HT-29 (cell line): Measurements from ENCODE around the gene STK16. TPM values are rescaled to one million over a fixed set of nuclear protein-coding genes. Genes with fewer than 3 reads are reported as not detected.
"Not testable (repeated sequence)": the region's sequence is repeated elsewhere in the genome, so short reads cannot be mapped to it uniquely, and the experiment has no call there.

Experiments used
- DNase-seq: peaks from one replicate; pipeline ENCODE4 v3.0.0-alpha.2; 2015; ENCODE audit warnings: low spot score
- total RNA-seq: library from RNA; depleted of rRNA; stranded (reverse); fragments of >200 nt; shearing (Covaris generic); gene quantifications from 2 replicates; pipeline ENCODE4 v1.2.3, GENCODE V29; 2014

Gene STK16
- total RNA-seq, 1 experiment from 2014 or later, result 19.9 TPM

DNA sequence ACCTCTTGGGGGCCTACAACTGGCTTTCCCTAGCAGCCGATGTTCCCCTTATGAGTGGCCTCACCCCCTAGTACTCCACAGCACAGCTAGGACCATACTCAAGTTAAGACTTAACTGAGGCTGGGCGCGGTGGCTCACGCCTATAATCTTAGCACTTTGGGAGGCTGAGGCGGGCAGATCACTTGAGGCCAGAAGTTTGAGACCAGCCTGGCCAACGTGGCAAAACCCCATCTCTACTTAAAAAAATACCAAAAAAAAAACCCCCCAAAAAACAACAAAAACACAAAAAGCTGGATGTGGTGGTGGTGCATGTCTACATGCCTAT is 41.8 kb downstream of the STK16 start:
- DNase-seq, result not testable (repeated sequence)

DNA sequence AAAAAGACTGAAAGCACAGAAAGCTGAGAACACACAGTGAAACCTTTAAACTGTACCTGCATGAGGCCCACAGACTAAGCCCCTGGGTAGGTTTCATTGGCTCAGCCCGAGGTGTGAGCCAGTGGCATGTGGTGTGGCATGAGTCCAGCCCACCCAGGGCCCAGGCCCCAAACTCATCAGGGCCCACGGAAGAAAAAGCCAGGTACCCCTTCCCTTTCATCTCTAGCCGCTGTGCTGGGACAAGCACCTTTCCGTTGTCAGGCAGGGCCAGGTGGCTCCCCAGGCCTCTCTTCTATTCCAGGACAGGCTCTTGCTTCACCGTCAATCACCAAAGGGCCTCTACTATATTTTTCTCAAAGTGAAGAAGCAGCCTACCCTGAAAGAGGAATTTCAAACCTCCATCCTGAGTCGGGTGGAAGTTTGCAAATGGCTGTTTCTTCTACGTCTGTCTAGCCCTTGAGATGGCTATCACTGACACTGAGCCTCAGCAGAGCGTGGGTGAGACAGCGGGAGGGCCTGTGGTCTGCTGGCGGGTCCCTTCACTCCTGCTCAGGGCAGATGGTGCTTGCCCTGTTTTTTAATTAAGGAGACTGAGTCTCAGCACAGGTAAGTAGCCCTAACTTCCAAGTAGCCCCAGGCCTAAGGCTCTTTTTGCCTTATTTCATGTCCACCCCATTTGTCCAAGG is 42.4 kb downstream of the STK16 start:
- no peak for DNase-seq

GRCh38 chr2:219289195-219289536 is 43.9 kb downstream of the STK16 start:
- DNase-seq, result no peak

- peak; percentile 26 for DNase-seq
Measured at GRCh38 chr2:219289537-219290361, 44.5 kb downstream of the STK16 start.

GRCh38 chr2:219290381-219291171 is 45.3 kb downstream of the STK16 start:
- no peak for DNase-seq

DNA sequence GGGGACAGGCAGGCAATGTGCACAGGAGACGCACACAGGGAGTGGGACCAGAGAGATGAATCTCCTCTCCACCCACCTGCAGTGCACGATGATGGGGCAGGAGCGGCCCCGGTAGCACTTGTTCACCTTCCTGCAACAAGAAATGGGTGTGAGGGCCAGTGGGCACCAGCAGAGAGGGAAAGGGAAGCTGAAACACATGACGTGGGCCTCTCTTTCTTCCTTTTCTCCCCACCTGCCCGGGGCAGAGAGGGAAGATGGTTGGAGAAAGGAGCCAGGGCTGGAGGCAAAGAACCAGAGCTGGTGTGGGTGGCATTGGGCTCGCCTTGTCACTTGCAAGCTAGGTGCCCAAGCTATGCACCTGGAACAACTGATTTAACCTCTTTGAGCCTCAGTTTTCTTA is 46.1 kb downstream of the STK16 start:
- DNase-seq, result no peak

- no peak for DNase-seq
Measured at GRCh38 chr2:219291910-219292490, 46.7 kb downstream of the STK16 start.

DNA sequence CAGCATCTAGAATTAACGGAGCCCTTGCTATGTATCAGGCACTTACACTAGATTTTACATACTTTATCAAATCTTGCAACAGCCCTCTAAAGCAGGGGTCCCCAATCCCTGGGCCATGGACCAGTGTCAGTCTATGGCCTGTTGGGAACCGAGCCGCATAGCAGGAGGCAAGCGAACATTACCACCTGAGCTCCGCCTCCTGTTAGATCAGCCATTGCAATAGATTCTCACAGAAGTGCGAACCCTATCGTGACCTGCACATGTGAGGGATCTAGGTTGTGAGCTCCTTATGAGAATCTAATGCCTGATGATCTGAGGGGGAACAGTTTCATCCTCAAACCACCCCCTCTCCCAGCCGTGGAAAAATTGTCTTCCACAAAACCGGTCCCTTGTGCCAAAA is 47.3 kb downstream of the STK16 start:
- DNase-seq, result no peak

DNA sequence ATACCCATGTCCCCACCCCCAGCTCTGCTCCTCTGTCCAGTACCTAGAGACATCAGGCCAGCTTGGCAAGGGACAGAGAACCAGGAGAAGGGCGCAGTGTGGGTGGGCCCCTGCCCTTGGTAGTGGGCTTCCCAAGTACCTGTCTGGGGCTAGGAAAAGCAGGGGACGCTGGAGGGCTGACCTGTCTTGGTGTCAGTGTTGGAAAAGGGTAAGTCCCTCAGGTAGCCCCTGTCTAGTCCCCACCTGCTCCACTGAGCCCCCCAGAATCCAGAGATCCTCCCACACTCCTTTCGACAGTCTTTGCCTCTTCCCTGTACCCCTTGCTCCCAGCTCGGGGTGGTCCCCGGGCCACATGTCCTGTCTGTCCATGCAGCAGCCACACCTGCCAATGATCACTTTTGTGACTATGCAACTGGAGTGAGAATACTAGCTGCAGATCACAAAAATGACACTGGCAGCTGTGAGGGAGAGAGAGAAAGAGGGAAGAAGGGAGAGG is 48.5 kb downstream of the STK16 start:
- DNase-seq, result no peak

GRCh38 chr2:219294356-219295351 is 49.4 kb downstream of the STK16 start:
- peak; percentile 88 for DNase-seq

DNA sequence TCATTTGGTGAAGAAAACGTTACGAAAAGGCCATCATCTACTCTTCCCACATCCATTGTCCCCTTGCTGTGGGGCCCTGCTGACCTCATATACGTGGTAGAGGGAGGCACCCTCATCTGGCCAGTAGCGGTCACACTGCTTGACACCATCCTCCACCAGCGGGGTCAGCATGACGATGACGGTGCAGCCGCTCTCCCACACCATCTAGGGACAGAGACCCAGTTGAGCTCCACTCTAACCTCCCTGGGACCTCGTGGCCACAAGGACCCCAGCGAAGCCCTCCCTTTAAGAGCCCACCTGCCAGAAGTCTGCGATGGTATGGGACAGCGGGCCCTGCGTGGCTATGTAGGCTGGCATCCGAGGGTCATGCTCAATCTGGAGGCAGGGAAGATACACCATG is 50.9 kb downstream of the STK16 start:
- no peak for DNase-seq

- no peak for DNase-seq
Measured at GRCh38 chr2:219296631-219297391, 51.5 kb downstream of the STK16 start.

- DNase-seq, result no peak
Measured at GRCh38 chr2:219297766-219298456, 52.6 kb downstream of the STK16 start.

DNA sequence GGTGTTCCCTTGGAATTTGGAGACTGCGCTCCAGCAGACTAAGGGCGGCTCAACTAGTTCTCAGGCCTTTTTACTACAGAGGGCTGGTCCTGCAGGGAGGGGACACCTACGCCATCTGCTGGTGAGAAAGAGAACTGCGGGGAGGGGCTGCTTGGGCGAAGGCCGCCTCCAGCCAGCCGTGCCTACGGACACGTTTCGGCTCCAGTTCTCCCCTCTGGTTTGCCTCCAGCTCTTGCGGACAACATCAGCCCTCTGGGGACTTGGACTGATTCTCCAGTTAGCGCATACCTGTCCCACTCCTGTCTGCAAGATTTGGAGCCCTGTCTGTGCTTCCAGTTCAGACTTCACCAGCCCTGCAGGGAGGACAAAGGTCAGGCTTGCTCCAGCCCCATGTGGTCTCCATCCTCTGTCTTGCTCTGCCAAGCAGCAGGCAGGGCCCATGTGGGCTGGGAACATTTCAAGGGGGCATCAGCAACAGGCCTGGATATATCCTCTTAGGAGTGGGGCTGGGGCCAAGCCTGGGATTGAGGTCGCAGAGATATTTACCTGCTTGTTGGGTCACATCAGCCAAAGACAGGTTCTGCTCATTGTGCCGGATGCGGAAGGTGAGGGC is 53.6 kb downstream of the STK16 start:
- peak; percentile 81 for DNase-seq

DNA sequence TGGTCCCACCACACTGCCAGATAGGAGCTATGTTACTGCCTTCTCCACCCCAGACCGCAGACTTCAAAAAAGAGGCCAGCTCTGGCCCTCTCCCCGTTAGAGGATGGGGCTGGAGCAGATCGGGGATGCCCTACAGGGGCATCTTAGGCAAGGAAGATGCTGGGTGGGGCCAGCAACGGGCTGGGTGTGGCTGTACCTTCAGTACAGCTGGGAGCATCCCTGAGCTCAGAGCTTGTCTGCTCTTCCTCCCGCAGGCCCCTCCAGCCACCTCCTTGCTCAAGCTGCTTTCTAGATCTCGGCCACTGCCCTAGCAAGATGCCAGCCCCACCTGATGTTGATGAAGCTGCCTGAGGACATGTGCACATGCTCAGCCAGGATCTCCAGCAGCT is 54.1 kb downstream of the STK16 start:
- no peak for DNase-seq
